HepG2 (cell line): ENCODE measurements around the gene RAD51C. TPM values are rescaled to one million over a fixed set of nuclear protein-coding genes. Genes with fewer than 3 reads are reported as not detected.

Experiments used
- CBFB ChIP-seq: sonication (generic); formaldehyde crosslinking; IDR thresholded peaks from 2 replicates; pipeline ENCODE4 v1.4.0; 2020; ENCODE audit warnings: missing genetic modification reagents
- CENPBD1 ChIP-seq: sonication (generic); formaldehyde crosslinking; IDR thresholded peaks from 2 replicates; pipeline ENCODE4 v1.8.0; 2022; ENCODE audit warnings: missing genetic modification reagents, low read depth, mild to moderate bottlenecking, borderline replicate concordance
- TRIM24 ChIP-seq: sonication (generic); formaldehyde crosslinking; IDR thresholded peaks from 2 replicates; pipeline ENCODE4 v1.8.0; 2022; ENCODE audit warnings: mild to moderate bottlenecking, missing genetic modification reagents
- ZBTB2 ChIP-seq: sonication (generic); formaldehyde crosslinking; IDR thresholded peaks from 2 replicates; pipeline ENCODE4 v1.8.0; 2022; ENCODE audit warnings: low read depth, missing genetic modification reagents
- ZHX2 ChIP-seq, 2 experiments: sonication (generic) in 1 of 2; formaldehyde crosslinking in 1 of 2; IDR thresholded peaks; 2 replicates each; pipeline versions ENCODE4 v1.6.1 to v1.9.0; 2014 to 2022; ENCODE audit warnings: antibody characterized with exemption in 1 of 2, borderline replicate concordance in 1 of 2, inconsistent platforms in 1 of 2, low read depth in 1 of 2, missing genetic modification reagents in 1 of 2
- ZNF710 ChIP-seq: sonication (generic); formaldehyde crosslinking; IDR thresholded peaks from 2 replicates; pipeline ENCODE4 v1.5.0; 2020; ENCODE audit warnings: mild to moderate bottlenecking, missing genetic modification reagents, borderline replicate concordance
- polyA plus RNA-seq, 8 experiments: library from polyadenylated mRNA; depleted of rRNA in 3 of 8; stranded (reverse) in 7 of 8; unstranded in 1 of 8; fragments of >200 nt; fragmentation: Illumina TruSeq in 4 of 8; extraction: Trizol in 4 of 8; gene quantifications; 2 replicates each; pipeline versions ENCODE4 v1.2.1 to v1.2.3, GENCODE V29; 2011 to 2016; ENCODE audit warnings: low read depth in 4 of 8, missing spikeins in 1 of 8, mixed read lengths in 1 of 8; ENCODE audit not compliant: insufficient read depth in 1 of 8
- total RNA-seq, 5 experiments: library from RNA; depleted of rRNA; stranded (reverse); fragments of >200 nt; fragmentation: Illumina TruSeq; extraction: Trizol; gene quantifications; 2 replicates each; pipeline ENCODE4 v1.2.3, GENCODE V29; 2016; ENCODE audit warnings: low read depth in 1 of 5
- TF ChIP-seq, protein P1 (sequence below): sonication (generic); formaldehyde crosslinking; IDR thresholded peaks from 2 replicates; pipeline ENCODE4 v1.4.0; 2020; ENCODE audit warnings: mild to moderate bottlenecking, missing genetic modification reagents, borderline replicate concordance

RAD51C gene
- total and polyA plus RNA-seq, 2 of the 13 experiments (the other 11 are each of a cell fraction or from before 2014, with no cell fraction given), result 38.5 to 106 TPM

DNA sequence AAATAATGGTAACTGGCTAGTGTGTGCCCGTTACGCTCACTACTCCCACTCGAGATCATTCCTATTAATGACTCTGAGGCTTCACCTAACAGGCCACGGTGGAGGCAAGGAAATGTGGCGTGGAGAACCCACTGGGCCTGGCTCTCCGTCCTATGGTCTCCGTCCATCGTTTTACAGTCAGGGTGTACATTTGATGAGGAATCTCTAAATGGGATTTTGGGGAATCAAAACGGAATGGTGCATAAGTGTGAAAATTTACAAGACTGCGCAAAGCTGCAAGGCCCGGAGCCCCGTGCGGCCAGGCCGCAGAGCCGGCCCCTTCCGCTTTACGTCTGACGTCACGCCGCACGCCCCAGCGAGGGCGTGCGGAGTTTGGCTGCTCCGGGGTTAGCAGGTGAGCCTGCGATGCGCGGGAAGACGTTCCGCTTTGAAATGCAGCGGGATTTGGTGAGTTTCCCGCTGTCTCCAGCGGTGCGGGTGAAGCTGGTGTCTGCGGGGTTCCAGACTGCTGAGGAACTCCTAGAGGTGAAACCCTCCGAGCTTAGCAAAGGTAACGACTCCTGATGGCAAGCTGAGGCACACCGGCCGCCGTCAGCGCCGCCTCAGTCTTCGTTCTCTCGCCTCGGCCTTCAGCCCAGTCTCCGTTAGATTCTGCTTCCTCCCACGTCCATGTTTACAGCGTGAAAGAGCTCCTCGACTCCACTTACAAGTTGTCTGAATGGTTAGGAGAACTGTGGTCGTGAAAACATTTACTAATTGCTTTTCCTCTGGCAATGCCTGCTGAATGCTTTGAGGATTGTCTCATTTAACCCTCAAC is at the start of gene RAD51C (continued):
- TF ChIP-seq CBFB (peak; percentile 91), ZBTB2 (peak; percentile 50; the same call in 1 of the 2 replicates), TRIM24 (CRISPR knock-in tag) (no peak; the same call in 1 of the 2 replicates), ZNF710 (CRISPR knock-in tag) (peak; percentile 56; the same call in 1 of the 2 replicates), CENPBD1 (peak; percentile 87; the same call in 1 of the 2 replicates), ZHX2 (IDR thresholded peaks at IDR 0.05; ENCODE audit: low read depth) (peak; percentile 70), ZHX2 (CRISPR knock-in tag; IDR thresholded peaks at IDR 0.05; ENCODE audit: borderline replicate concordance) (peak; percentile 85)
- TF ChIP-seq, protein P1, sequence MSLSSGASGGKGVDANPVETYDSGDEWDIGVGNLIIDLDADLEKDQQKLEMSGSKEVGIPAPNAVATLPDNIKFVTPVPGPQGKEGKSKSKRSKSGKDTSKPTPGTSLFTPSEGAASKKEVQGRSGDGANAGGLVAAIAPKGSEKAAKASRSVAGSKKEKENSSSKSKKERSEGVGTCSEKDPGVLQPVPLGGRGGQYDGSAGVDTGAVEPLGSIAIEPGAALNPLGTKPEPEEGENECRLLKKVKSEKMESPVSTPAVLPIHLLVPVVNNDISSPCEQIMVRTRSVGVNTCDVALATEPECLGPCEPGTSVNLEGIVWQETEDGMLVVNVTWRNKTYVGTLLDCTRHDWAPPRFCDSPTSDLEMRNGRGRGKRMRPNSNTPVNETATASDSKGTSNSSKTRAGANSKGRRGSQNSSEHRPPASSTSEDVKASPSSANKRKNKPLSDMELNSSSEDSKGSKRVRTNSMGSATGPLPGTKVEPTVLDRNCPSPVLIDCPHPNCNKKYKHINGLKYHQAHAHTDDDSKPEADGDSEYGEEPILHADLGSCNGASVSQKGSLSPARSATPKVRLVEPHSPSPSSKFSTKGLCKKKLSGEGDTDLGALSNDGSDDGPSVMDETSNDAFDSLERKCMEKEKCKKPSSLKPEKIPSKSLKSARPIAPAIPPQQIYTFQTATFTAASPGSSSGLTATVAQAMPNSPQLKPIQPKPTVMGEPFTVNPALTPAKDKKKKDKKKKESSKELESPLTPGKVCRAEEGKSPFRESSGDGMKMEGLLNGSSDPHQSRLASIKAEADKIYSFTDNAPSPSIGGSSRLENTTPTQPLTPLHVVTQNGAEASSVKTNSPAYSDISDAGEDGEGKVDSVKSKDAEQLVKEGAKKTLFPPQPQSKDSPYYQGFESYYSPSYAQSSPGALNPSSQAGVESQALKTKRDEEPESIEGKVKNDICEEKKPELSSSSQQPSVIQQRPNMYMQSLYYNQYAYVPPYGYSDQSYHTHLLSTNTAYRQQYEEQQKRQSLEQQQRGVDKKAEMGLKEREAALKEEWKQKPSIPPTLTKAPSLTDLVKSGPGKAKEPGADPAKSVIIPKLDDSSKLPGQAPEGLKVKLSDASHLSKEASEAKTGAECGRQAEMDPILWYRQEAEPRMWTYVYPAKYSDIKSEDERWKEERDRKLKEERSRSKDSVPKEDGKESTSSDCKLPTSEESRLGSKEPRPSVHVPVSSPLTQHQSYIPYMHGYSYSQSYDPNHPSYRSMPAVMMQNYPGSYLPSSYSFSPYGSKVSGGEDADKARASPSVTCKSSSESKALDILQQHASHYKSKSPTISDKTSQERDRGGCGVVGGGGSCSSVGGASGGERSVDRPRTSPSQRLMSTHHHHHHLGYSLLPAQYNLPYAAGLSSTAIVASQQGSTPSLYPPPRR (CRISPR knock-in tag), result peak; percentile 66
